AG09309 (cell line): ENCODE measurements around the gene KCNK13.

Experiments used
- DNase-seq: peaks from one replicate; pipeline ENCODE4 v3.0.0-alpha.2; 2010; ENCODE audit warnings: low read depth
- H3K4me3 ChIP-seq: 2 replicates; pipeline ENCODE4 v1.5.1; 2011; ENCODE audit warnings: mild to moderate bottlenecking, low read depth, low read length, moderate library complexity; ENCODE audit not compliant: control insufficient read depth
- TF ChIP-seq, protein P1 (sequence below): IDR thresholded peaks from 2 replicates; pipeline ENCODE4 v1.5.1; 2011; ENCODE audit warnings: mild to moderate bottlenecking, low read depth, low read length, inconsistent platforms; ENCODE audit not compliant: insufficient read depth, control insufficient read depth; ENCODE audit errors: missing control alignments

The KCNK13 gene

GRCh38 chr14:90137807-90138206 lies 76.0 kb downstream of the KCNK13 start:
- TF ChIP-seq, protein P1, sequence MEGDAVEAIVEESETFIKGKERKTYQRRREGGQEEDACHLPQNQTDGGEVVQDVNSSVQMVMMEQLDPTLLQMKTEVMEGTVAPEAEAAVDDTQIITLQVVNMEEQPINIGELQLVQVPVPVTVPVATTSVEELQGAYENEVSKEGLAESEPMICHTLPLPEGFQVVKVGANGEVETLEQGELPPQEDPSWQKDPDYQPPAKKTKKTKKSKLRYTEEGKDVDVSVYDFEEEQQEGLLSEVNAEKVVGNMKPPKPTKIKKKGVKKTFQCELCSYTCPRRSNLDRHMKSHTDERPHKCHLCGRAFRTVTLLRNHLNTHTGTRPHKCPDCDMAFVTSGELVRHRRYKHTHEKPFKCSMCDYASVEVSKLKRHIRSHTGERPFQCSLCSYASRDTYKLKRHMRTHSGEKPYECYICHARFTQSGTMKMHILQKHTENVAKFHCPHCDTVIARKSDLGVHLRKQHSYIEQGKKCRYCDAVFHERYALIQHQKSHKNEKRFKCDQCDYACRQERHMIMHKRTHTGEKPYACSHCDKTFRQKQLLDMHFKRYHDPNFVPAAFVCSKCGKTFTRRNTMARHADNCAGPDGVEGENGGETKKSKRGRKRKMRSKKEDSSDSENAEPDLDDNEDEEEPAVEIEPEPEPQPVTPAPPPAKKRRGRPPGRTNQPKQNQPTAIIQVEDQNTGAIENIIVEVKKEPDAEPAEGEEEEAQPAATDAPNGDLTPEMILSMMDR: no peak
- DNase-seq: no peak
- H3K4me3 ChIP-seq: no peak overlapping the region

DNA sequence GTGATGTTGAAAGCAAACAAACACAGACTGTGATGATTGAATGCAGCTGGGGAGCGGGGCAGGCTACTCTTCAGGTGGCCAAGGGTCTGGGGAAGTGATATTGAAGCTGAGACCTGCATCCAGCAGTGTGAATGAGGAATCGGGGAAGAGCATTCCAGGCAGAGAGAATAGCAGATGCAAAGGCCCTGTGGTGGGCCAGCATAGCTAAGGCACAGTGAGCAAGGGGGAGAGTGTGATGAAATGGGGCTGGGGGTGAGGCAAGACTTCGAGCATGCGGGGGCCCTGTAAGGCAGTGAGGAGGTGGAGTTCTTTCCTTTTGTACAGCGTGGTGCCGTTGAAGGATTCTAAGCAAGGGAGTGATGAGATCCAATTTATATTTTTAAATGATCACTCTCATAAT lies 77.4 kb downstream of the KCNK13 start:
- TF ChIP-seq, protein P1: no peak

DNA sequence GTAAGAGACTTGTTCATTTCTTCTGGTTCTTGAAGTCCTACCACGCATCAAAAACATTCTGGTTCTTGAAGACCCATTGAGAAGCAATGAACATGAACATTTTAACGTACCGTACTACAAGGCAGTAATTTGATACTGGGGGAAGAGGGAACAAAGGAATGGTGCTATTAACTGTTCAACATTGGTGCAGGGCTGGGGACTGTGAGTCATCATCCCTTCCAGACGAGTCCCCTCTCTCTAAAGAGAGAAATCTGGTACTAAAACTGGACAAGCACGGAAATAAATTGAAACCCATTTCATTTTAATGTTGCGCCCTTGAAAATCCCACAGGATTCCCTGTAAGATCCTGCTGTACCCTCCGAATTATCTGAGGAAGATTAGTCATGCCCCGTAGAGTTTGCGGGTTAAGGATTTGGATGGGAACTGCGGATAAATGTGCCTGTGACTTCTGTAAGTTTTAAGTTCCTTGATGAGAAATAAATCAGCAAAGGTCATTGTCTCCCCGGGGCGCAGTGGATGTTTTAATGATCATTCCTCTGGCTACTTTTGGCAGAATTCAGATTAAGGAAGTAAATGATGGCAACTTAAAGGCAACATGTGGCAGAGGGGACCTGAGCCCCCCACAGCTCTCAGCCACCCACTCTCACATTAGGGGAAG lies 78.6 kb downstream of the KCNK13 start:
- no peak for DNase-seq
- TF ChIP-seq, protein P1: no peak
- H3K4me3 ChIP-seq: no peak overlapping the region

More for the DNA sequence above, 77.4 kb downstream of the KCNK13 start:
- H3K4me3 ChIP-seq: no peak overlapping the region
- no peak for DNase-seq

DNA sequence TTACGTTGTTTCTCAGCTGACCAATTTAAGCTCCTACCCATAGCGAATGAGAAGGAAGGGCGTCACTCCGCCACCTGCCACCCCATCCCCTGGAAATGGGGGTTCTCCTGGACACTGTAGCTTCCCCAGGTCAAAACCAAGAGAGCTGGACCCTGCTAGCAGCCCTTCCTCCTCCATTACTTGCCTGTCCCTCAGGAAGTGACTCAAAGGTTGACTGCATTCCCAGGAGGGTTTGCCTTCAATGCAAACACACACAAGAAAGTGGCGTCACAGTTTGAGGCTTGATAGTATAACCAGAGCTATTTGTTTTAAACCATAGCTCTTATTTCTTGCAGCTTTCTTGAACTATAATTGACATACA lies 79.1 kb downstream of the KCNK13 start:
- DNase-seq: no peak
- no peak overlapping the region for H3K4me3 ChIP-seq
- TF ChIP-seq, protein P1: no peak

GRCh38 chr14:90153429-90153828 lies 91.6 kb downstream of the KCNK13 start:
- no peak overlapping the region for H3K4me3 ChIP-seq
- DNase-seq: no peak
- TF ChIP-seq, protein P1: no peak

GRCh38 chr14:90154110-90154509 lies 92.3 kb downstream of the KCNK13 start:
- no peak for DNase-seq
- TF ChIP-seq, protein P1: no peak

More at GRCh38 chr14:90154110-90154509, 92.3 kb downstream of the KCNK13 start:
- H3K4me3 ChIP-seq: no peak overlapping the region
